ENCODE results near the gene TUB.

TUB gene

GRCh38 chr11:8047382-8047781 lies 33.6 kb upstream of the TUB start:
- DNase-seq = no peak

GRCh38 chr11:8049084-8049483 lies 31.9 kb upstream of the TUB start:
- no peak for DNase-seq

DNA sequence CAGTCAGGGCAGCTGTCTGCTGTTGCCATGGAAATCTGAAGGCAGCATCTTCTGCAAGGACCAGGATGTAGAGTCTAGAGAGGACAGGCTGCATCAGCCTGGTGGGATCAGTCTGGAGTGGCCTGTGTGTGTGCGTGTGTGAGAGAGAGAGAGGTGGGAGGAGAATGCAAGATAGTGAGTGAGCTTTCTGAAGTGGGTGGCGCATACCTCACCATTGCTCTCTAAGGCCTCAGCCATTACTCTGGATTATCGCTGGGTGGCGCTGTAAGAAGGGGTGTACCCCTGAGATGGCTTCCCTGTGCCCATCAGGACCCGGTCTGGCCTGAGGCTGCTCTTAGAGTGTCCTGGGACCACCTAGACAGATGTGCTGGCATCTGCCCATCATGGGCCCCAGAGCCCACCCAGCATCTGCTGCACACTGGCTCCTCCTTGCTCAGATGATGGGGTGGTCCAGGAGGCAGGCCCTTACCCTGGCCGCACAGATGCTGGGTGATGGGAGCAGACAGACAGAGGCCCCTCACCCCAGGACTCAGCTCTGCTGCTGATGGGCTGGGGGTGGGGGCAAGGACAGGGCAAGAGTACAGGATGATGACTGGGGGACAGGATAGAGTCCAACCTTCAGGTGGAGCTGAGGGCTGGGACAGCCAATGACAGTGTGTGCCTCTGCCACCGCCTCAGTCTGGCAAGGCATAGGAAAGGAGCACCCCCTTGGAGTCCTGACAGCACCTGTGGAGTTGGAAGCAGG lies 25.7 kb upstream of the TUB start:
- no peak for DNase-seq

- no peak for DNase-seq
Observed at GRCh38 chr11:8055836-8056526, 25.0 kb upstream of the TUB start.

GRCh38 chr11:8056810-8057463 lies 24.1 kb upstream of the TUB start:
- DNase-seq = no peak

DNA sequence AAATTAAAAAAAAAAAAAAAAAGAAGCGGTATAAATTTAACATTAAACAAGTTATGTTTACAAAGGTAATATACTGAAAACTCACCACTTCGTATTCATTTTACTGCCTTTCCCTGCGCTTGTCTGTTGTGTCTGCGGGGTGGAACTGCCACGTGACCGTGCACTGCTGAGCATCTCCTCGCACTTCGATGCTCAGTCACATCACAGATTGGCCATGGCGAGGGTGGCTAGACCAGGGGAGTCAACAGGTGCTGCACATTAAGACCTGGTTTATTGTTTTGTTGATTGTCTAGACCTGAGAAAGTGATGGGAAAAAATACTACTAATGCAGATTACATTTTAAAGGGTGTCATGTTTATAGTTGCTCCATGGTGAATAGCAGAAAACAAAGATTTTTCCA lies 22.8 kb upstream of the TUB start:
- no peak for DNase-seq

DNA sequence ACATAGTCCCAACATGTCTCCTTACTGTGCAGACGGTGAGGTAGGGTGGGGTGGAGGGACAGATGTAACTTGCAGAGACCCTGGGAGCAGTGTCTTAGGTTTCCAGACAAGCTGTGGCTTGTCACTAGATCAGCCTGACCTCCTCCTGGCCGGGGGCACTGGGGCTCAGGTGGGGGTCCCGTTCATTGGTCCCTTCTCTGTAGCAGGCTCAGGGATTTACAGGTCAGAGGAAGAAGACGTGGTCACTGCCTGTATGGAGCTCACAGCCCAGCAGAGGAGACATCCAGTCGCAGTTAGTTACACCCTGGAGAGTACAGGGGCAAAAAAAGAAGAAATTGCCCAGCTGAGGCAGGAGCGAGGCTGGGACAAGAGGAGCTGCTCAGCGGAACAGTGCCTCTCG lies 22.0 kb upstream of the TUB start:
- no peak for DNase-seq

DNA sequence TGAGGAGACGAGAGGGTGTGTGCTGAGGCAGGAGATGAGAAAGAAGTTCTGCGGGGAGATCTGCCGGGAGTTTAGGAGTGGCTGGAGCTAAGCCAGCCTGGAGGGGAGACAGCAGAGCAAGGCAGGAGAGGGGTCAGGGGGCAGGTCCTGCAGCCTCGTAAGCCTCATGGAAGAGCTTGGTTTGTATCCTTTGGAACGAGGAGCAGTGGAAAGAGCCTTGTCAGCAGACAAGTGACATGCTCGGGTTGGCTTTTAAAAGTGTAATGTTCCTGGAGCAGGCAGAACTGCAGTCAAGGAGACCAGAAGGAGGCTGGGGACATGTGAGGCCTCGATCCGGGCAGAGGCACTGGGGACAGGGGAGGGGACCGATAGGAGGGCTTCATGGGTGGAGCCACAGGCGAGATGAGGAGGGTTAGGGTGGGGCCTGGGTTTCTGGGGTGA lies 21.4 kb upstream of the TUB start:
- no peak for DNase-seq

DNA sequence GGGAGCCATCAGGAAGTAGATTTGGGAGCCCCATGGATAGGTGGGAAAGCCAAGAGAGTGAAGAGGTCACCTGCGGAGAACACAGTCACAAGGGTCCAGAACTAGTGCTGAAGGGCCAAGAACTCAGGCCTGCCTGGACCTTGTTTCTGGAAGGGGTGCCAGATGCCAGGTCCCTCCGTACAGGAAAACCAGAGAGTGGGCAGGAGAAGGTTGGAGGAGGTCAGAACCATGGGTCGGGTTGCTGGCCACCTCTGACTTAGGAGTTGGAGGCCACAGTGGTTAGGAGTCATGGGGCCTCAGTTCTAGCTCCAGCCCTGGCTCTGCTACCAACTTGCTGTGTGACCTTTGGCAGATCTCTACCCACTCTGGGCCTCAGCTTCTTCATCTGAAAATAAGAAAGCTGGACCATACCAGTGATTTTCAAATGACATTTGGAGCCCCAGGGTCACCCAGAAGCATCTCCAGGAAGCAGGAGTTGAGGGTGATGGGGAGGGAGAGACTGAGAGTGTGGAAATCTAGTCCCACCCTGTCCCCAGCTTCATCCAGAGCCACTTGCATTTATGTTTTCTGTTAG lies 20.8 kb upstream of the TUB start:
- DNase-seq = no peak

GRCh38 chr11:8060801-8061554 lies 20.0 kb upstream of the TUB start:
- no peak for DNase-seq

- DNase-seq = no peak
Observed at GRCh38 chr11:8061555-8062428, 19.2 kb upstream of the TUB start.

- no peak for DNase-seq
Observed at GRCh38 chr11:8062781-8063257, 18.2 kb upstream of the TUB start.

DNA sequence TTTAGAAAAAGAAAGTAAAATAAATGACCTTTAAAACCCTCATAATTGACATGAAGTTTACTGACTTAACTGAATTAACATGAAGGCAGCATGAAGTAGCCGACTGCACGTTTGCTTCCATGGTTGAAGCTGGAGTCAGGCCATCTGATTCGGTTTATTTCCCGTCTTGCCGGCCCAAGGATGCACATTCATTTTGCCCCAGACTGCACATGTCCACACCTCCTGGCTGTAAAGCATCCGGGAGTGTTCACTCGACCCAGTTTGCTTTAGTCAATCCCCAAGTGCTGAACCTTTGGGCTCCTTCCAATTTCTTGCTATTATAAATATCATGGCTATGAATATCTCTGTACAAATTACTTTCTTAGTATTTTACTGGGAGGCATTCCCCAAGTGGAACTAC lies 17.7 kb upstream of the TUB start:
- DNase-seq = no peak

GRCh38 chr11:8065031-8065430 lies 16.0 kb upstream of the TUB start:
- DNase-seq = no peak

DNA sequence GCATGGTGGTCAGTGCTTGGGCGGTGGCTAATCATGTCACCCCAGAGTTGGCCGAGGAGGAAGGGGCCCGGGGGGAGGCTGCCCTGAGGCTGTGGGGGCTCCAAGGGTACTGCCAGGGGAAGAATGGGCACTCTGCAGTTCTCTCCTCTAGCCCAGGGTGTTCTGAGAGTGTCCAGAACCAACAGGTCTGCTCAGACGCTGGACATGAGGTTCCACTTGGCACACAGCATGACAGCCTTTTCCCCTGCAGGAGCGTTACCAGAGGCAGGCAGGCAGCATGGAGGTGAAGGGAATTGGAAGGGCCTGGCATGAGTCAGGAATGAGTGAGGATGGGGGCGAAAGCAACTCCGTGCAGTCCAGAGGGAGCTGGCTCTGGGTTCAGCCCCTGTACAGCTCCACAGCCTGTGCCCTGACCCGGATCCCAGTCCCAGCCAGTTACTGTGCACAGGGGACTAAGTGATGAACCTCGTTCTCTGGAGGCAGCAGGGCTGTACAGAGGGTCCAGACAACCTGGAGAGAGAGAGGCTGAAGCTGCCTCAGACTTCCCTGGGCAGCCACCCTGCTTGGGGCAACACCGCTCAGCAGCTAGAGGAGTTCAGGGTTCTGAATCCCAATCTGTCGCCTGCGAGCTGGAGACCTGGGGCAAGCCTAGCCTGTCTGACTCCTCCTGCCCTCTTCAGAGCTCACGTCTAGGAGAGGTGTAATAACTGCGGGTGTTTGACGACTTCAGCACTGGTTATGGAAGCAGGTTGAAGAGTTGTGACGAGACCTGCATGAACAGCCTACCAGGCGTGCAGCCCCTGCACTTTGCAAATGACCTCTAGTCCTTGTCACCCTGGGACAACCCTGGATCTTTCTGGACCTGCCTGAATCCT lies 14.7 kb upstream of the TUB start:
- DNase-seq = no peak

DNA sequence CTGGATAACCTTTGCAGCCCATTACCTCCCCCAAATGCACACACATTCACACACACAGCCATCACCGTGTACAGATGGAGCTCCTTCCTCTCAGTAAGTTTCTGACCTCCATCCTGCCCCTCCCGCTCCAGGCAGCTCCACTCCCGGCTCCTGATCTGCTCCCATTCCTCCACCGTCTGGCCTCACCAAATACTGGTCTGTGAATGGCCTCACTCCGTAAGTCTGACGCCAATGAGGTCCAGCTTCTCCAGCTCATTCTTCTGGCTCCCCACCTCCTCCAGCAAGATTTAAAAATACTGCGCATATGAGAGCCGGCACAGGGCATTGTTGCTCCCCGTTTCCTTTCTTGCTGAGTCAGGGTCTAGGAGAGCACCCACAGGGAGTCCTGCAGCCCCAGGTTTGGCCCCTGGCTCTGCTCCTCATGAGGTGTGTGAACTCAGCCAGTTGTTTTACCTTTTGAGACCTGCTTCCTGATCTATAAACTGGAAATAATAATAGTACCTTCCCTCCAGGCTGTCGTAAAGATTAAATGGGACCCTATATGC lies 14.0 kb upstream of the TUB start:
- DNase-seq = no peak

DNA sequence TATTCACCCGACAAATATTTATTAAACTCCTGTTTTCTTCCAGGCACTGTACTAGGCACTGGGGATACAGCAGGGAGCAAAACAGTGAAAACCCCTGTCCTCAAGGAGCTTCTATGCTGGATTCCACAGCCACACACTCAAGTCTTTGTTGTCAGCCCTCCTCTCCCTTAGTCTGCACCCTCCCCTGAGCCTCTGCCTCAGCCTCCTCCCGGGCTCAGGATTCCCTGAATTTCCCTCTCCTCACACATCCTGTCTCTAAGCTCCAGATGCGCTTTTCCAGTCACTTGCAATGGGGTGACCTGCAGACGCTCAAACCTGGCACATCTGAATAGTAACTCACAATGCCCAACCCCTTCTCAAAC lies 13.5 kb upstream of the TUB start:
- DNase-seq = no peak

DNA sequence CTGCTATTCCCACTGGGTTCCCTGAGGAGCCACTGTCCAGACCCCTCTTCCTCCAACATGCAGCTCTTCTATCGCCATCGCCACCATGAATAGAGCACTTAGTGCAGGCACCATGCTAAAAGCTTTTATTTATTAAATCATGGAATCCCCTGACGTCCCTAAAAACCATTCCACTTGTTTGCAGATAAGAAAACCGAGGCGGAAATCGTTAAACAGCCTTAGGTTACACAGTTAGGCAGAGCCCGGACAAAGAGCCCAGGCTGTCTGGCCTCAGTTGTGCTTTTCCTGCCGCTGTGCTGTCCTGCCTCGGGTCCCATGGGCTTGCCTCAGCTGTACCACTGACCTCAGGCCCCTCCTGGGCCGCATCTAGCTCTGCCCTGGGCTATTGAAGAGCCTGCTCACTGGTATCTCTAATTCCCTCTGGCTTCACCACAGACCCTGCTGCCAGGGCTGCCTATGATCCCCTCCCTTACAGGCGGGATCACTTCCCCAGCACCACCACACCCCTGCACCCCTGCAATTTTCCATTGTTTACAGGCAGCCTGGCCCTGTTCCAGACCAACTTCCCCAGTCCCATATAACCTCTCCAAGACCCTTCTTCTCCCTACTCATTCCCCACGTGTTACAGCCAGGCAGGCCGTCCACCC lies 13.0 kb upstream of the TUB start:
- DNase-seq = no peak

DNA sequence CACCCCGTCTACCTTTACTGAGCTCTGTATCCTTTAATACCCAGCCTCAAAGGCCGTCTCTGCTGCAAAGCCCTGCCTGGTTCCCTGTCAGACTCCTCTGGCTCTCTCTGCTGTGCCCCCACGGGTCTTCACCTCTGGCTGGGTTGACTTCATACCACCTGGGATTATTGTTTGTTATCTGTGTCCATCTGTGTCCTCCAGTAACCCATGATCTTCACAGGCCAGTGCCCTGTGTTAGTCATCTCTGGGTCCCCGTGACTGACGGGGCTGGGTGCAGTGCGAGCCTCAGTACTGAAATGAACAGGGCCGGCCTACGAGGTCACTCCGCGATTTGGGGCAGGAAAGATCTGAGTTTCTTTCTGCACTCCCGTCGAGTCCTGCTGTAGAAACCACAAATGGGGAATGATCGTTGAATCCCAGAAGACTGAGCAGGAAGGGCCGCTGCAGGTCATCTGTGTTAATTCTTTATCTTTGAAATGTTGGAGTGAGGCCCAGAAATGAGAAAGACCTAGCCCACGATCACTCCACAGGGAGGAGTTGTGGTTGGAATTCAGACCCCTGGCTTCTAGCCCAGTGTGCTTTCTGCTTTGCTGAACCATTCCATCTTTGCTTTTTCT lies 12.3 kb upstream of the TUB start:
- no peak for DNase-seq

GRCh38 chr11:8069771-8070170 lies 11.2 kb upstream of the TUB start:
- no peak for DNase-seq
